Muscle layer of duodenum (tissue), 2 donors: ENCODE results near the gene FPR2.
"Not testable (repeated sequence)": the region's sequence is repeated elsewhere in the genome, so short reads cannot be mapped to it uniquely, and the experiment has no call there.

Source experiments
- H3K27ac ChIP-seq: one replicate; pipeline ENCODE4 v1.7.0; 2013; ENCODE audit warnings: mild to moderate bottlenecking, low read length
- H3K27me3 ChIP-seq: one replicate; pipeline ENCODE4 v1.7.0; 2013; ENCODE audit warnings: low read depth, mild to moderate bottlenecking, control low read depth, low read length
- H3K36me3 ChIP-seq, 2 donors: one replicate each; pipeline ENCODE4 v1.7.0; 2013; ENCODE audit warnings: low read length in 2 of 2, control low read depth in 1 of 2, mild to moderate bottlenecking in 1 of 2; ENCODE audit not compliant: insufficient read depth in 2 of 2, control insufficient read depth in 1 of 2
- H3K4me1 ChIP-seq, 2 donors: one replicate each; pipeline ENCODE4 v1.7.0; 2013; ENCODE audit warnings: low read length in 2 of 2, mild to moderate bottlenecking in 2 of 2, control low read depth in 1 of 2, moderate library complexity in 1 of 2; ENCODE audit not compliant: insufficient read depth in 2 of 2, control insufficient read depth in 1 of 2
- H3K4me3 ChIP-seq, 2 donors: one replicate each; pipeline ENCODE4 v1.7.0; 2013; ENCODE audit warnings: low read length in 2 of 2, low read depth in 1 of 2, mild to moderate bottlenecking in 1 of 2
- H3K9me3 ChIP-seq, 2 donors: one replicate each; pipeline ENCODE4 v1.7.0; 2013; ENCODE audit warnings: low read length in 2 of 2, control low read depth in 1 of 2, mild to moderate bottlenecking in 1 of 2; ENCODE audit not compliant: control insufficient read depth in 1 of 2
- donor health status: healthy.

FPR2 gene

DNA sequence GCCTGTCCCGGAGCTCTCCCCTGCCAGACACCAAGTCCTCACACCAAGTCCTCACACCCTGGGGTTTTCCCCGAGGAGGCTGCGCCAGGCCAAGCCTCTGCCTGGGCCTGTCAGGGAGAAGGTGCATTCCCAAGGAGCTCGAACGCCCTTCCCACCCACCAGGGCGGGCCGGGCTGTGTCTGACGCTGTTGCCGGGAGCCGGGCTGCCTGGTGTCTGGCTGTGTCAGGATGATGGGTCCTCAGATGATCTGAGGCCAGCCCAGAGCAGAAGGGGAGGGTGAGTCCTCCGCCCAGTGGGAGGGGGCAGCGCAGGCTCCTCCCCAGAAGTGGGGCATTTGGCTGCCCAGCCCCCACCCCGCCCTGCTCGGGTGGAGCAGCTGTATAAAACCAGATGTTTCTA lies 34.9 kb upstream of the FPR2 start:
- Histone ChIP-seq H3K27me3 (peaks cover 12% of the 10 kb centered on the region), H3K36me3 (no peaks in the 10 kb centered on the region), H3K4me3 (no peak overlapping the region), H3K27ac (no peak overlapping the region), H3K9me3 (peaks cover 0 to 2% of the 10 kb centered on the region in 2 donors), H3K4me1 (peaks cover 0 to 3% of the 10 kb centered on the region in 2 donors)

DNA sequence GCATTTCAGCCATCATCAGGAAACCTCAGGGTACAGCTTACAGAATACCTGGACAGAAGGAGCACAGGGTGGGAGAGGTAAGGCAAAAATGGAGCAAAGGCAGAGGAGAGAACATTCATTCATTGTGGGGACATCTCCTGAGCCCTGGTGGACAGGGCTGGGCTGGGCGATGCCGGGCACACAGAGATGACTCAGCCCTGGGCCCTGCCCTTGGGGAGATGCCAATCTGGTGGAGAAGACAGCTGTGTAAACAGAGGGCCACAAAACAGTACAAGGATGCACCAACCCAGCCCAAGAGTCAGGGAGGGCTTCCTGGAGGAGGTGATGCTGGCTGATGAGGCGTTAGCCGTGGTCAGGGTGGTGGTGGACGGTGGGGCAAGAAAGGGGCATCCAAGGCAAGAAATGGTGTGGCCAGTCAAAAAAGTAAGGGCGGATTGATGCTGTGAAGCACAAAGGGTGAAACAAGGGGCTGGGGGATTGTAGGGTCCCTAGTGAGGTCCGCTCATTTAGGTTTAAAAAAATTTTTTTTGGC lies 33.6 kb upstream of the FPR2 start:
- peaks cover 11% of the 10 kb centered on the region for H3K27me3 ChIP-seq
- H3K4me3 ChIP-seq = no peak overlapping the region
- H3K4me1 ChIP-seq = peaks cover 0 to 3% of the 10 kb centered on the region in 2 donors
- no peak overlapping the region for H3K27ac ChIP-seq
- no peaks in the 10 kb centered on the region for H3K36me3 ChIP-seq
- H3K9me3 ChIP-seq = peaks cover 0 to 4% of the 10 kb centered on the region in 2 donors

DNA sequence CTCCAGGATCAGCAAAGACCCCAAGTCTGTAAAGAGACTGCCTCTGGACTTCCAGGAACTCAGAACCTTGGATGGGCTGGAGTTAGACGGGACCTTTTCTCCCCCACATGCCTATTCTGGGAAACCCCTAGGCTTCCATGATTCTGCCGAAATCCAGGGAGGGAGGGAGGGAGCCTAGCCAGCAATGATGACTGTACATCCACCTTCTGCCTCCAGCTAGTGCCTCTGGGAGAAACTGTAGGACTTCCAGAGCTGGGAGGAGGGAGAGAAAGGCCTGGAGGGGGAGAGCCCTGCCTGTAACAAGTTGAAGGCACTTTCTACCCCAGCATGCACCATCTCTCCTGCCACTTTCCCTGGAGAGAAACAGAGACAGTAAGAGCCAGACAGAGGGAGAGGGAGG lies 31.2 kb upstream of the FPR2 start:
- Histone ChIP-seq H3K9me3 (peaks cover 0 to 4% of the 10 kb centered on the region in 2 donors), H3K4me3 (no peak overlapping the region), H3K27ac (no peak overlapping the region), H3K4me1 (peaks cover 0 to 3% of the 10 kb centered on the region in 2 donors), H3K27me3 (peaks cover 11% of the 10 kb centered on the region), H3K36me3 (no peaks in the 10 kb centered on the region)

- H3K4me1 ChIP-seq = no peaks in the 10 kb centered on the region
- no peaks in the 10 kb centered on the region for H3K36me3 ChIP-seq
- H3K4me3 ChIP-seq = no peak overlapping the region
- peaks cover 0 to 4% of the 10 kb centered on the region in 2 donors for H3K9me3 ChIP-seq
- no peak overlapping the region for H3K27ac ChIP-seq
- H3K27me3 ChIP-seq = no peaks in the 10 kb centered on the region
Observed at GRCh38 chr19:51733742-51734522, 27.0 kb upstream of the FPR2 start.

- Histone ChIP-seq H3K4me1 (no peaks in the 10 kb centered on the region), H3K9me3 (peaks cover 0 to 2% of the 10 kb centered on the region in 2 donors), H3K27me3 (no peaks in the 10 kb centered on the region), H3K4me3 (no peak overlapping the region), H3K36me3 (no peaks in the 10 kb centered on the region), H3K27ac (no peak overlapping the region)
Observed at GRCh38 chr19:51735759-51736449, 25.1 kb upstream of the FPR2 start.

- H3K4me3 ChIP-seq = no peak overlapping the region
Observed at GRCh38 chr19:51737389-51737788, 23.6 kb upstream of the FPR2 start.

GRCh38 chr19:51737924-51738323 lies 23.1 kb upstream of the FPR2 start:
- no peak overlapping the region for H3K4me3 ChIP-seq
- no peaks in the 10 kb centered on the region for H3K9me3 ChIP-seq
- H3K27ac ChIP-seq = no peak overlapping the region
- no peaks in the 10 kb centered on the region for H3K4me1 ChIP-seq
- no peaks in the 10 kb centered on the region for H3K27me3 ChIP-seq
- H3K36me3 ChIP-seq = no peaks in the 10 kb centered on the region

More at GRCh38 chr19:51737389-51737788, 23.6 kb upstream of the FPR2 start:
- no peaks in the 10 kb centered on the region for H3K27me3 ChIP-seq
- H3K9me3 ChIP-seq = no peaks in the 10 kb centered on the region
- no peaks in the 10 kb centered on the region for H3K4me1 ChIP-seq
- no peak overlapping the region for H3K27ac ChIP-seq
- H3K36me3 ChIP-seq = no peaks in the 10 kb centered on the region

GRCh38 chr19:51738523-51738922 lies 22.5 kb upstream of the FPR2 start:
- not testable (repeated sequence) for H3K4me3 ChIP-seq, H3K27me3 ChIP-seq, H3K36me3 ChIP-seq, H3K4me1 ChIP-seq, H3K9me3 ChIP-seq, H3K27ac ChIP-seq

DNA sequence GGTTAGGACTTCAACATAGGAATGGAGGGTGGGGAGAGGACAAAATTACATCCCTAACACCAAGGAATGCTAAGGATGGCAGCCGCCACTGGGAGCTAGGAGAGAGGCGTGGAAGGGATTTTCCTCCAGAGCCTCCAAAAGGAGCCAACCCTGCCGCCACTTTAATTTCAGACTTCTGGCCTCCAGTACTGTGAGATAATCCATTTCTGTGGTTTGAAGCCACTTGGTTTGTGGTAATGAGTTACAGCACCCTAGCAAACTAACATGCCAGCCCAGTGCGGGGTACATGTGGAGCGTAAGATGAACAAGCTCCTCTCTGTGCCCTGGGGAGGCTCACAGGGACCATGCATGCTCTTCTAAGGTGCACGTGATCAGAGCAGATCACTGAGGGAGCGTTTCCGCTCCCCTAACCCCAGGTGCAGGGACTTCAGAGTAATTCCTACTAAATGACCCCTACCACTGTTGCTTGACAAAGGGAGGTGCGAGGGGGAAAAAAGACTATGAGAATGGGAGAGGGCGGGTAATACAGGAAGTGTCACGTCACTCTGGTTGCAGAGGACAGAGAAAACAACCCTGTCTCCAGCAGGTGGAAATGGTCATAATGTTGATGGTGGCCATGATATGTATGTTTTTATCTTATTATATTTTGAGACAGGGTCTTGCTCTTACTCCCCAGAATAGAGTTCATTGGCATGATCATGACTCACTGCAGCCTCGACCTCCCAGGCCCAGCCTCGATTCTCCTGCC lies 21.3 kb upstream of the FPR2 start:
- Histone ChIP-seq H3K27ac (no peak overlapping the region), H3K9me3 (no peaks in the 10 kb centered on the region), H3K4me3 (no peak overlapping the region), H3K27me3 (no peaks in the 10 kb centered on the region), H3K4me1 (no peaks in the 10 kb centered on the region), H3K36me3 (peaks cover 0 to 3% of the 10 kb centered on the region in 2 donors)

DNA sequence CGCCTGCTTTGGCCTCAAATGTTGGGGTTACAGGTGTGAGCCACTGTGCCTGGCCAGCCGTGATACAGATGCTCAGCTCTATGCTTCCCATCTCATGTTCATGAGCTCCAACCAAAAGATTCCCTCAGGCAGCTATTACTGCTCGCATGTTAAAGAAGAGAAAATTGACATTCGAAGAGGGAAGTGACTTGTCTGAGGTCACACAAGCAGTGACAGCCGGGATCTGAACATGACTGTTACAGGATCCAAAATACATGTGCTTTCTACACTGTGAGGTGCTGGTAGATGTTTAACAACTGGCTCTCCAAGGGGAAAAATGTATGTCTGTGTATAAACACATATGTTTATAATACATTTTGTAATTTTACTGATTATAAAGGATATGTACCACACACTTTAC lies 20.6 kb upstream of the FPR2 start:
- H3K27me3 ChIP-seq = no peaks in the 10 kb centered on the region
- H3K4me3 ChIP-seq = no peak overlapping the region

DNA sequence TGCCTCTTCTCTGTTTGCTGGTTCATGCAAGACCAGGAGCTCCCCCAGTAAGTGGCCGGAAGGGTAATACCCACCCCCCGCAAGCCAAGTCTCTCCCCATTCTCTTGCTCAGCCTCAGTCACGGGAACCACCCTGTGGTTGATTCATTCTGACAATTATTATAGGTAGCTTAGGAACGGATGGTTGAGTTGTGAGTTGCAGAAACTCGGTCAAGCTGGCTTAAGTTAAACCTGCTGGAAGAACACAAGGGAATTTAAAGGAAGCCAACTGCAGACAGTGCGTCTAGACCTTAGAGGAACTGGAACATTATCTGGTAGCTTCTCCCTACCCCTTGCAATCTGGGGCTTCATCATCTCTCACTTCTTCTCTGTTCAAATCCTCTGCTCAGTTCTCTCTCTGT lies 18.2 kb upstream of the FPR2 start:
- Histone ChIP-seq H3K9me3 (no peaks in the 10 kb centered on the region), H3K27ac (no peak overlapping the region), H3K36me3 (peaks cover 0 to 3% of the 10 kb centered on the region in 2 donors), H3K4me3 (no peak overlapping the region), H3K4me1 (no peaks in the 10 kb centered on the region), H3K27me3 (no peaks in the 10 kb centered on the region)

More for the DNA sequence above, 20.6 kb upstream of the FPR2 start:
- Histone ChIP-seq H3K36me3 (peaks cover 0 to 3% of the 10 kb centered on the region in 2 donors), H3K27ac (no peak overlapping the region), H3K9me3 (no peaks in the 10 kb centered on the region), H3K4me1 (no peaks in the 10 kb centered on the region)
